HUES48 (cell line): ENCODE measurements around the gene MAGEB6B.
"Not testable (repeated sequence)": the region's sequence is repeated elsewhere in the genome, so short reads cannot be mapped to it uniquely, and the experiment has no call there.

Source experiments
- H3K27ac ChIP-seq: one replicate; pipeline ENCODE4 v1.7.0; 2013; ENCODE audit warnings: low read depth, low read length, inconsistent platforms
- H3K27me3 ChIP-seq: 2 replicates; pipeline ENCODE4 v1.6.1; 2013; ENCODE audit warnings: mild to moderate bottlenecking, low read length; ENCODE audit not compliant: control insufficient read depth, insufficient read depth
- H3K36me3 ChIP-seq: 2 replicates; pipeline ENCODE4 v1.6.1; 2013; ENCODE audit warnings: low read length; ENCODE audit not compliant: control insufficient read depth, insufficient read depth
- H3K4me1 ChIP-seq: 2 replicates; pipeline ENCODE4 v1.6.1; 2013; ENCODE audit warnings: mild to moderate bottlenecking, low read length; ENCODE audit not compliant: control insufficient read depth, insufficient read depth
- H3K4me3 ChIP-seq: 2 replicates; pipeline ENCODE4 v1.5.1; 2013; ENCODE audit warnings: mild to moderate bottlenecking, low read depth, low read length
- H3K9ac ChIP-seq: 2 replicates; pipeline ENCODE4 v1.6.1; 2013; ENCODE audit warnings: mild to moderate bottlenecking, low read depth, low read length, moderate library complexity
- H3K9me3 ChIP-seq: 2 replicates; pipeline ENCODE4 v1.6.1; 2013; ENCODE audit warnings: low read length; ENCODE audit not compliant: control insufficient read depth, insufficient read depth

Gene MAGEB6B, protein sequence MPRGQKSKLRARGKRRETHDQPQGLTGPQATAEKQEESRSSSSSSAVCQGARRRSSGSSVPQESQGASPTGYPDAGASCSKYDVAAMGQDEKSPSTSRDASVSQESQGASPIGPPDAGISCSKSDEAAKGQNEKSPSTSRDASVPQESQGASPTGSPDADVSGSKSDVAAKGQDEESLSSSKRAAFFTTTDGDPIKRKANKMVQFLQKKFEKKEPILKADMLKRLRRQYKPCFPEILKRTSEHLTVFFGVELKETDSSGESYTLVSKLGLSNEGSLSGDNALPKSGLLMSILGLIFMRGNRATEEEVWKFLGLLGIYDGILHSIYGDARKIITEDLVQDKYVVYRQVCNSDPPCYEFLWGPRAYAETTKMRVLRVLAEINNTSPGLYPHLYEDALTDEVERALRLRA

DNA sequence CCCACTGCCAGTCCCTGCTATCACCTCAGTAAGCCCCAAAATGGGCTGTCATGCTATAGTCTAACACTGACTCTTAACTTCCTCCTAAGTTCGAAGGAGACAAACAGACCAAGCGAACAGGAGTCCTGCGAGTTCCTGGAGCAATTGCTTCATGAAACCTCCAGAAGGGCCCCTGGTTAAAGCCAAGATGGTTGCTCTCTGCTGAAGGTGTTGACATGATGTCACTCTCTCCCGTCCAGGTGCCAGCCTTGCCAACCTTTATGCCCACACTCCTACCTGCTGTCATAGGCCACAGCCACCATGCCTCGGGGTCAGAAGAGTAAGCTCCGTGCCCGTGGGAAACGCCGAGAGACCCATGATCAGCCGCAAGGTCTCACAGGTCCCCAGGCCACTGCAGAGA is at the start of gene MAGEB6B:
Gene MAGEB6B, plus strand, starts transcription at position 301 of the 400 bp plus-strand sequence. Its CDS starts 0 bp downstream, at position 301.
- no peak within 1 kb of the TSS for H3K9ac ChIP-seq
- no peaks in the 10 kb centered on the region for H3K4me1 ChIP-seq
- no peak within 1 kb of the TSS for H3K4me3 ChIP-seq
- H3K36me3 ChIP-seq = no peaks in the 10 kb centered on the region
- H3K27ac ChIP-seq = no peak within 1 kb of the TSS
- no peaks in the 10 kb centered on the region for H3K27me3 ChIP-seq
- H3K9me3 ChIP-seq = no peaks in the 10 kb centered on the region; the same call in 1 of the 2 replicates

DNA sequence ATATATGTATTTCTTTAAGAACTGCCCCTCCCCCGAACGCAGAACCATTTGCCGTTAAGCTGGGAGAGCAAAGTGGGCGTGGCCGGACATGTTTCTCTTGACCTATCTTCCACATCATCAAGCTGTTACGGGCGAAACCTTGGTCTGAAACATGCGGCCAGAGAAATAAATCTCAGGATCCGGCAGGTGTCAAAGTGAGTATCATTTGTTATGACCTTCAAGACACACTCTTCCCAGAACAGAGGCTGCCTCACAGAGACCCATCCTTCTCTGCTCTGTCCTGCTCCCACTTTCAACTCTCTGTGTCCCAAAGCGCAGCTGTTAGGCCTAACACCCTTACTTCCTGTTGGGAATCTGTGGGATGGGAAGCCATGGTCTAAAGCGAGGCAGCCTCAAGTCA is 22.1 kb upstream of the MAGEB6B start, which contains the start of gene MAGEB18:
Gene MAGEB18, plus strand, starts transcription at position 70 of the 400 bp plus-strand sequence. CDS start 643 bp downstream, outside the sequence.
- H3K27ac ChIP-seq = no peak within 1 kb of the TSS
- H3K9me3 ChIP-seq = no peaks in the 10 kb centered on the region; the same call in 1 of the 2 replicates
- no peaks in the 10 kb centered on the region for H3K27me3 ChIP-seq

GRCh38 chrX:26146024-26146423 is 14.4 kb upstream of the MAGEB6B start:
- no peak overlapping the region for H3K27ac ChIP-seq

More for the DNA sequence above, 22.1 kb upstream of the MAGEB6B start, which contains the start of gene MAGEB18:
- no peaks in the 10 kb centered on the region for H3K4me1 ChIP-seq
- H3K4me3 ChIP-seq = no peak within 1 kb of the TSS
- H3K36me3 ChIP-seq = no peaks in the 10 kb centered on the region
- no peak within 1 kb of the TSS for H3K9ac ChIP-seq

GRCh38 chrX:26192204-26192603 is 31.8 kb downstream of the MAGEB6B start, which contains the start of gene MAGEB6:
TSS of gene MAGEB6 (plus strand) at chrX:26192440. CDS start at chrX:26193847, 1,407 bp downstream.
- no peaks in the 10 kb centered on the region for H3K4me1 ChIP-seq
- H3K27me3 ChIP-seq = no peaks in the 10 kb centered on the region
- H3K36me3 ChIP-seq = no peaks in the 10 kb centered on the region
- H3K9ac ChIP-seq = no peak within 1 kb of the TSS
- peaks cover 16% of the 10 kb centered on the region for H3K9me3 ChIP-seq
- no peak within 1 kb of the TSS for H3K27ac ChIP-seq
- H3K4me3 ChIP-seq = no peak within 1 kb of the TSS

More at GRCh38 chrX:26146024-26146423, 14.4 kb upstream of the MAGEB6B start:
- no peaks in the 10 kb centered on the region for H3K36me3 ChIP-seq
- H3K9ac ChIP-seq = no peak overlapping the region
- no peaks in the 10 kb centered on the region for H3K4me1 ChIP-seq
- H3K9me3 ChIP-seq = no peaks in the 10 kb centered on the region
- H3K27me3 ChIP-seq = no peaks in the 10 kb centered on the region
- H3K4me3 ChIP-seq = no peak overlapping the region

DNA sequence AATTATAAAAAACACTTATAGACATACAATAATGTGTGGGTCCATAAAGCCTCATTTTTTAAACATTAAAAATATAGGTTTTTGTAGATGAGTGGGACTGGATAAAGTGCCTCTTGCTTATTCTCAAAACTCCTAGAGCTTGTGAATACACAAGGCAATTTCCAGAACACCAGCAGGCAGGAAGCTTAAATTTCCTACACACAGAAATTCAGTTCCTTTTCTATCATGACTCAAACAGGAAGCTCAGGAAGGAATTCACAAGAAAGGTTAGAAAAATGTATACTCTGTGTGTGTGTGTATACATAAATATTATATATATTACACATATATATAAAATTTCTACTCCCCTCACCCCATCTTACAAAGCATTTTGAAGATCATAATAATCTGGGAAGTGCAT is 43.2 kb downstream of the MAGEB6B start:
- no peak overlapping the region for H3K4me3 ChIP-seq
- no peaks in the 10 kb centered on the region for H3K36me3 ChIP-seq

DNA sequence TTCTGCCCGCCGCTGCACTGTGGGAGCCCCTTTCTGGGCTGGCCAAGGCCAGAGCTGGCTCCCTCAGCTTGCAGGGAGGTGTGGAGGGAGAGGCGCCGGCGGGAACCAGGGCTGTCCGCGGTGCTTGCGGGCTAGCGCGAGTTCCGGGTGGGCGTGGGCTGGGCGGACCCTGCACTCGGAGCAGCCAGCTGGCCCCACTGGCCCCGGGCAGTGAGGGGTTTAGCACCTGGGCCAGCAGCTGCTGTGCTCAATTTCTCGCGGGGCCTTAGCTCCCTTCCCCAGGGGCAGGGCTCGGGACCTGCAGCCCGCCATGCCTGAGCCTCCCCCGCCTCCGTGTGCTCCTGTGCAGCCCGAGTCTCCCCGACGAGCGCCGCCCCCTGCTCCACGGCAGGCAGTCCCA is 44.3 kb downstream of the MAGEB6B start:
- not testable (repeated sequence) for H3K9ac ChIP-seq, H3K4me3 ChIP-seq, H3K36me3 ChIP-seq, H3K27ac ChIP-seq, H3K27me3 ChIP-seq, H3K4me1 ChIP-seq
- H3K9me3 ChIP-seq = peaks cover 19% of the 10 kb centered on the region

More for the DNA sequence above, 43.2 kb downstream of the MAGEB6B start:
- Histone ChIP-seq H3K27ac (no peak overlapping the region), H3K9me3 (peaks cover 23% of the 10 kb centered on the region), H3K9ac (no peak overlapping the region), H3K4me1 (no peaks in the 10 kb centered on the region), H3K27me3 (no peaks in the 10 kb centered on the region)

DNA sequence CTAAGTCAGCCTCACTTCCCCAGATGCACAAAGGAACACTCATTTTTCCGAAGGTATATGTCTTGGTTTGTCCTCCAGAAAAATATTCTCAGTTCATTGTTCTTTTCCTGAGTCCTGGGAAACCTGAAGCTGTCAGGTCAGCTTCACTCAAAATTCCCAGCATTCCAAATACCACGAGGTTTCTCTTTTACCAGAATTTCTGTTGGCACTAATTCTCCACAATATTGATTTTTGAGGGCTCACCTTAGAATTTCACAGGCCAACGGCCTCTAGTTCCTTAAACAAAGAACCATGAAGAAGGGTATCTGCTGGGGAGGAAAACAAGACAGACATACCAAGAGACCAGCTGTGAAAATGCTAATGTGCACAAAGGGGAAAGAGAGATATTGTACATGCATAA is 47.6 kb downstream of the MAGEB6B start:
- no peaks in the 10 kb centered on the region for H3K4me1 ChIP-seq
- no peaks in the 10 kb centered on the region for H3K27me3 ChIP-seq
- no peak overlapping the region for H3K4me3 ChIP-seq
- peaks cover 6% of the 10 kb centered on the region for H3K9me3 ChIP-seq
- H3K9ac ChIP-seq = no peak overlapping the region
- no peaks in the 10 kb centered on the region for H3K36me3 ChIP-seq
- no peak overlapping the region for H3K27ac ChIP-seq
